Measurements from ENCODE around the gene LGALS8.
"Not testable (repeated sequence)": the region's sequence is repeated elsewhere in the genome, so short reads cannot be mapped to it uniquely, and the experiment has no call there.

Gene LGALS8

DNA sequence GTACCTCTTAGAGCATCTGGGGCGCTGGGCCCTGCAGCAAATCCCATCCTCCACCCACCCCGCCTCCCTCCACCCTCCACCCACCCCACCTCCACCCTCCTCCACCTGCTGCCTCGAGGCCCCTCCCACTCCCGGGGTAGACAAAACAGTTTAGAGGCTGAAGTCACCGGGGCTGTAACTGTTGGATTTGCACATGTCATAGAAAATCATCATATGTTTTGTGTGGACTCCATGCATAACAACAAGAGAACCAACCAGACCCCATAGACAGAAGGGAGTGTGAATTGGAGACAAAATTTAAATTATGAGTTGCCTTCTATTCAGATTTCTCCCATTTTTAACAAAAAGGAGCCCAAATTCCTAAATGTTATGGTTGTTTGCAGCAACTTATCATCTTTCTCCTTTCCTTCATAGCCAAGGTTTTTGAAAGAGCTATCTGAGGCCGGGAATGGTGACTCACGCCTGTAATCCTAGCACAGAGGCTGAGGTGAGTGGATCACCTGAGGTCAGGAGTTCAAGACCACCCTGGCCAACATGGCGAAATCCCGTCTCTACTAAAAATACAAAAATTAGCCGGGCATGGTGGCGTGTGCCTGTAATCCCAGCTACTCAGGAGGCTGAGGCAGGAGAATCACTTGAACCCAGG, 28.2 kb upstream of the LGALS8 start:
- H3K4me3 ChIP-seq (replicated peaks; ENCODE audit: low read depth, low read length) = no peak overlapping the region
- DNase-seq (ENCODE audit: extremely low read depth, insufficient read length) = no peak
- TF ChIP-seq, protein P1, sequence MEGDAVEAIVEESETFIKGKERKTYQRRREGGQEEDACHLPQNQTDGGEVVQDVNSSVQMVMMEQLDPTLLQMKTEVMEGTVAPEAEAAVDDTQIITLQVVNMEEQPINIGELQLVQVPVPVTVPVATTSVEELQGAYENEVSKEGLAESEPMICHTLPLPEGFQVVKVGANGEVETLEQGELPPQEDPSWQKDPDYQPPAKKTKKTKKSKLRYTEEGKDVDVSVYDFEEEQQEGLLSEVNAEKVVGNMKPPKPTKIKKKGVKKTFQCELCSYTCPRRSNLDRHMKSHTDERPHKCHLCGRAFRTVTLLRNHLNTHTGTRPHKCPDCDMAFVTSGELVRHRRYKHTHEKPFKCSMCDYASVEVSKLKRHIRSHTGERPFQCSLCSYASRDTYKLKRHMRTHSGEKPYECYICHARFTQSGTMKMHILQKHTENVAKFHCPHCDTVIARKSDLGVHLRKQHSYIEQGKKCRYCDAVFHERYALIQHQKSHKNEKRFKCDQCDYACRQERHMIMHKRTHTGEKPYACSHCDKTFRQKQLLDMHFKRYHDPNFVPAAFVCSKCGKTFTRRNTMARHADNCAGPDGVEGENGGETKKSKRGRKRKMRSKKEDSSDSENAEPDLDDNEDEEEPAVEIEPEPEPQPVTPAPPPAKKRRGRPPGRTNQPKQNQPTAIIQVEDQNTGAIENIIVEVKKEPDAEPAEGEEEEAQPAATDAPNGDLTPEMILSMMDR (IDR thresholded peaks at IDR 0.05; ENCODE audit: insufficient read depth, low read length, poor library complexity, severe bottlenecking) = no peak
- no peaks in the 10 kb centered on the region for H3K36me3 ChIP-seq (ENCODE audit: control insufficient read depth, insufficient read depth, low read length)
- no peaks in the 10 kb centered on the region; the same call in 1 of the 2 replicates for H3K27me3 ChIP-seq (replicated peaks; ENCODE audit: control insufficient read depth, insufficient read depth, low read length)

DNA sequence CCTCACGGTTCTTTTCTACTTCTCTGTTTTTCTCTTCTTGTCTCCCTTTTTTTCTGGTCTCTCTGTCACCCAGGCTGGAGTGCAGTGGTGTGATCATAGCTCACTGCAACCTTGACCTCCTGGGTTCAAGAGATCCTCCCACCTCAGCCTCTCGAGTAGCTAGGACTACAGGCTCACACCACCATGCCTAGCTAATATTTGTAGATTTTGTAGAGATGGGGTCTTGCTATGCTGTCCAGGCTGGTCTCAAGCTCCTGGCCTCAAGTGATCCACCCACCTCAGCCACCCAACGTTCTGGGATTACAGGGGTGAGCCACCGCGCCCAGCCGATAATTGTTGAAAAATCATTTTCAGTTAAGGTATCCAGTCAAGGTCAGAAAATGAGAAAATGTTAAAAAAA, 25.9 kb upstream of the LGALS8 start:
- TF ChIP-seq, protein P1 (IDR thresholded peaks at IDR 0.05; ENCODE audit: insufficient read depth, low read length, poor library complexity, severe bottlenecking) = no peak
- H3K27me3 ChIP-seq (replicated peaks; ENCODE audit: control insufficient read depth, insufficient read depth, low read length) = no peaks in the 10 kb centered on the region; the same call in 1 of the 2 replicates
- no peak overlapping the region for H3K4me3 ChIP-seq (replicated peaks; ENCODE audit: low read depth, low read length)
- DNase-seq (ENCODE audit: extremely low read depth, insufficient read length) = no peak
- H3K36me3 ChIP-seq (ENCODE audit: control insufficient read depth, insufficient read depth, low read length) = no peaks in the 10 kb centered on the region

DNA sequence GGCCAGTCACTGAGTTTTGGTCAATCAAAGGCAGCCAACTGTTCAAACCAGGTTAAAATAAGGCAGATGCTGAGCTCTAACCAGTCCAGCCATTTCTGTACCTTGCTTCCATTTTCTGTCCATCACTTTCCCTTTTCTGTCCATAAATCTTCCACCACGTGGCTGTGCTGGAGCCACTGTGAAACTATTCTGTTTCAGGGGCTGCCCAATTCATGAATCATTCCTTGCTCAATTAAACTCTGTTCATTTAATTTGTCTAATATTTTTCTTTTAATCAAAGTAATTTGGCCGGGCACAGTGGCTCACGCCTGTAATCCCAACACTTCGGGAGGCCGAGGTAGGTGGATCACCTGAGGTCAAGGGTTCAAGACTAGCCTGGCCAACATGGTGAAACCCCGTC, 22.7 kb upstream of the LGALS8 start:
- Histone ChIP-seq H3K36me3 (ENCODE audit: control insufficient read depth, insufficient read depth, low read length) (no peaks in the 10 kb centered on the region), H3K27me3 (replicated peaks; ENCODE audit: control insufficient read depth, insufficient read depth, low read length) (no peaks in the 10 kb centered on the region), H3K4me3 (replicated peaks; ENCODE audit: low read depth, low read length) (no peak overlapping the region)
- no peak for DNase-seq (ENCODE audit: extremely low read depth, insufficient read length)
- TF ChIP-seq, protein P1 (IDR thresholded peaks at IDR 0.05; ENCODE audit: insufficient read depth, low read length, poor library complexity, severe bottlenecking) = no peak

DNA sequence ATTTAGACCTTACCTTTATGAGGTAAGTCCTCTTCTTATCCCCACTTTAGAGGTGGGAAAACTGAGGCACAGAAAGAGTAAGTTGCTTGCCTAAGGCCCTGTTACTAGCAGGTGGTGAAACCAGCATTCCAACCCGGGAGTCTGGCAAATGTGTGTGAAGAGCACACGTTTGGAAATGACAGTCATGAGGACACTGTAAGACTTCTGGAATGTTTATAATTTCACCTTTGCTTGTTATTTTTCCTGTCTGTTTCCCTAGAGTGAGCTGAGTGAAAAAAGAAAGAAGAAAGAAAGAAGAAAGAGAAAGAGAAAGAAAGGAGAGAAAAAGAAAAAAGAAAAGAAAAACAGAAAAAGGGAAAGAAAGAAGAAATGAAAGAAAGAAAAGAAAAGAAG, 21.2 kb upstream of the LGALS8 start:
- Histone ChIP-seq H3K4me3 (replicated peaks; ENCODE audit: low read depth, low read length) (no peak overlapping the region), H3K36me3 (ENCODE audit: control insufficient read depth, insufficient read depth, low read length) (no peaks in the 10 kb centered on the region), H3K27me3 (replicated peaks; ENCODE audit: control insufficient read depth, insufficient read depth, low read length) (no peaks in the 10 kb centered on the region)
- DNase-seq (ENCODE audit: extremely low read depth, insufficient read length) = no peak
- TF ChIP-seq, protein P1 (IDR thresholded peaks at IDR 0.05; ENCODE audit: insufficient read depth, low read length, poor library complexity, severe bottlenecking) = no peak

DNA sequence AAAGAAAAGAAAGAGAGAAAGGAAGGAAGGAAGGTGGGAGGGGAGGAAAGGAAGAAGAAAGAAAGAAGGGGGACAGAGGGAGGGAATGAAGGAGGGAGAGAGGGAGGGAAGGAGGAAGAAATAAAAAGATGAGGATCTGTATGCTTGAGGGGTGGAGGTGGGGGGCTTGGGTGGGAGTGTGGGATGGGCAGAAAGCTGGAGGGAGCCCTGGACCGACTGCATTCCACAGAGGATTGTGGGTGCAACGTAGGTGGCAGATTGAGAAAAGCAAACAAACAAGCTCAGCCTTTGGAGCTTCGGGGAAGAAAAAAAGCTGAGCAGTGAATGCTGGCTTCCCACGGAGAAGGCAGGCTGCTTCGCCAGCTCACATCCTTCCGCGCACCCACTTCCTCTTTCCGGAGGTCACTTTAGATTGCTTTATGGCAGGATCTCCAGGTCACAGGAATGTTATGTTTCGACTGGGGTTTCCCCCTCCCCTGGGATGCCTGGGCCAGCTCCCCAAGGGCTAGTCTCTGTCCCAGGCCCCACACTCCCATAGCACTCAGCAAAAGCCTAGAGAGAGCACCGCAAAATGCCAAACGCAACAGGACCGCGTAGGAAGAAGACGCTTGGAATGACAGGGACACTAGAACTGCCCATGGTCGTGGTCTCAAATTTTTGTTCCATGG, 20.7 kb upstream of the LGALS8 start:
- no peaks in the 10 kb centered on the region for H3K36me3 ChIP-seq (ENCODE audit: control insufficient read depth, insufficient read depth, low read length)
- TF ChIP-seq, protein P1 (IDR thresholded peaks at IDR 0.05; ENCODE audit: insufficient read depth, low read length, poor library complexity, severe bottlenecking) = no peak
- no peak overlapping the region for H3K4me3 ChIP-seq (replicated peaks; ENCODE audit: low read depth, low read length)
- no peaks in the 10 kb centered on the region for H3K27me3 ChIP-seq (replicated peaks; ENCODE audit: control insufficient read depth, insufficient read depth, low read length)
- peak; percentile 9 for DNase-seq (ENCODE audit: extremely low read depth, insufficient read length)

DNA sequence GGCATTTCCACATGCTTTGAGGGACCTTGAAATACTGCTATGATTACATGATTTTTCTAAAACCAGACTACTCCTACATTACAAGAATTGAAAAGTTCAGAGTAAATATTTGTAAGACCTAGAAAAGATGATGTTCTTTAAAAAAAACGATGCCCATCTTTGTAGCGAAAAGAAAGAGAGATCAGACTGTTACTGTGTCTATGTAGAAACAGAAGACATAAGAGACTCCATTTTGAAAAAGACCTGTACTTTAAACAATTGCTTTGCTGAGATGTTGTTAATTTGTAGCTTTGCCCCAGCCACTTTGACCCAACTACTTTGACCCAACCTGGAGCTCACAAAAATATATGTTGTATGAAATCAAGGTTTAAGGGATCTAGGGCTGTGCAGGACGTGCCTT, 19.4 kb upstream of the LGALS8 start:
- H3K4me3 ChIP-seq (replicated peaks; ENCODE audit: low read depth, low read length); H3K36me3 ChIP-seq (ENCODE audit: control insufficient read depth, insufficient read depth, low read length); H3K27me3 ChIP-seq (replicated peaks; ENCODE audit: control insufficient read depth, insufficient read depth, low read length); DNase-seq (ENCODE audit: extremely low read depth, insufficient read length): not testable (repeated sequence)

All from GM06990 (cell line).